ENCODE results near the gene IZUMO1. TPM values are rescaled to one million over a fixed set of nuclear protein-coding genes. Genes with fewer than 3 reads are reported as not detected.
A peak's percentile ranks its signal among the peaks of the same experiment; 100 is the strongest.

IZUMO1 gene
- total and polyA plus RNA-seq, 2 of the 13 experiments (the other 11 are each of a cell fraction or from before 2014, with no cell fraction given), result 0.07 to 0.22 TPM

DNA sequence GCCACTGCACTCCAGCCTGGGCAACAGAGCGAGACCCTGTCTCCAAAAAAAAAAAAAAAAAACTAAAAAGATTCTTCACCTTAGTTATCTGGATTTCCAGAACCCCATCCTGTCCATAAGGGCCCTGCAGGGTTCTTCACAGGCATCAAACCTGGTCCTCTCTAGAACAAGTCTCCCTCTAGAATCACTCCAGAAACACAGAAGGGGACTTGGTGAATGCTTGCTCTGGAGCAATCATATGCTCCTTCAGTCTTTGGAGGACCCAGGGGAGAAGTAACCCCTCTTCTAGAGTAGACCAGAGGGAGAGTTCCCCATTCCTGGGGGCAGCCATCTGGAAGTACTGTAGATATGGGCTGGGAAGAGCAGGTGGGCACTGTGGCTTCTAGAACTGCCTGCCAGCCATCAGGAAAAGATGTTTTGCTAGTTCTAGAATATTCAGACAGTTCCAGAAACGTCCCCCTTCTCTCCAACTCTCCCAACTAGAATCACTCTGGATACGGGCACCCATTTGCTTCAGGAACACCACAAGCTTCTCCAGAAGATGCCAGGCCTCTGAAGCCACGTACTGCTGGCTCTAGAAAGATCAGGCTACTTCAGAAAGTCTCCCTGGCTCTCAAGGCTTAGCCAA lies 3.0 kb upstream of the IZUMO1 start:
- ATAC-seq (no peak), DNase-seq (ENCODE audit: low spot score) (no peak), FAIRE-seq (no peak)
- Histone ChIP-seq H3K4me3 (replicated peaks in 1 of 3; ENCODE audit: insufficient read depth in 1 of 3, low read depth in 2 of 3, low read length in 3 of 3) (no peak overlapping the region), H3K36me3 (replicated peaks in 1 of 2; ENCODE audit: control insufficient read depth in 1 of 2, insufficient read depth in 2 of 2, low read length in 2 of 2) (no peaks in the 10 kb centered on the region), H3K4me1 (ENCODE audit: insufficient read depth, low read length) (peaks cover 29% of the 10 kb centered on the region), H3K4me2 (ENCODE audit: low read depth, low read length) (no peak overlapping the region), H3K27ac (ENCODE audit: extremely low read length, insufficient read depth, low read length) (no peak overlapping the region), H3K9ac (ENCODE audit: insufficient read depth, low read depth, low read length) (no peak overlapping the region), H2AFZ (ENCODE audit: low read length) (no peak overlapping the region), H3K79me2 (ENCODE audit: insufficient read depth, low read length) (no peaks in the 10 kb centered on the region), H4K20me1 (ENCODE audit: insufficient read depth, low read length) (no peaks in the 10 kb centered on the region), H3K27me3 (ENCODE audit: control insufficient read depth in 1 of 2, insufficient read depth in 2 of 2, low read length in 2 of 2) (no peaks in the 10 kb centered on the region; a peak in 1 of 5 replicates), H3K9me3 (ENCODE audit: low read length) (no peaks in the 10 kb centered on the region)
- POLR2A ChIA-PET, result interaction anchor here (1.6 kb wide), 1 partner anchor 11 kb away, joined by 3 read pairs; no protein-coding TSS in a partner anchor
- WGBS (ENCODE audit: low lambda C conversion rate), result 67% methylated on average over 3 of the region's 4 CpGs
- in situ Hi-C loops (cut with HindIII; ENCODE audit: extremely low pct_ligation_motif_present, low pct_unique_long_range_greater_than_20kb) (no loop called here), intact Hi-C loops (cut with micrococcal nuclease; ENCODE audit: unreplicated experiment) (no loop called here)
- CTCF ChIA-PET (ENCODE audit: low intra/inter-chr PET ratio, low total read pairs), result no interaction called here
- TF ChIP-seq HMG20A (CRISPR knock-in tag; IDR thresholded peaks at IDR 0.05; ENCODE audit: borderline replicate concordance), result no peak
- TF ChIP-seq, protein P1, sequence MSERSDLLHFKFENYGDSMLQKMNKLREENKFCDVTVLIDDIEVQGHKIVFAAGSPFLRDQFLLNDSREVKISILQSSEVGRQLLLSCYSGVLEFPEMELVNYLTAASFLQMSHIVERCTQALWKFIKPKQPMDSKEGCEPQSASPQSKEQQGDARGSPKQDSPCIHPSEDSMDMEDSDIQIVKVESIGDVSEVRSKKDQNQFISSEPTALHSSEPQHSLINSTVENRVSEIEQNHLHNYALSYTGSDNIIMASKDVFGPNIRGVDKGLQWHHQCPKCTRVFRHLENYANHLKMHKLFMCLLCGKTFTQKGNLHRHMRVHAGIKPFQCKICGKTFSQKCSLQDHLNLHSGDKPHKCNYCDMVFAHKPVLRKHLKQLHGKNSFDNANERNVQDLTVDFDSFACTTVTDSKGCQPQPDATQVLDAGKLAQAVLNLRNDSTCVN (CRISPR knock-in tag; IDR thresholded peaks at IDR 0.05; ENCODE audit: borderline replicate concordance), result 0 out of 2 replicates have a peak, but pooled peaks have one; percentile 54
- no TSS peak for BruUV-seq (replicated peaks)

DNA sequence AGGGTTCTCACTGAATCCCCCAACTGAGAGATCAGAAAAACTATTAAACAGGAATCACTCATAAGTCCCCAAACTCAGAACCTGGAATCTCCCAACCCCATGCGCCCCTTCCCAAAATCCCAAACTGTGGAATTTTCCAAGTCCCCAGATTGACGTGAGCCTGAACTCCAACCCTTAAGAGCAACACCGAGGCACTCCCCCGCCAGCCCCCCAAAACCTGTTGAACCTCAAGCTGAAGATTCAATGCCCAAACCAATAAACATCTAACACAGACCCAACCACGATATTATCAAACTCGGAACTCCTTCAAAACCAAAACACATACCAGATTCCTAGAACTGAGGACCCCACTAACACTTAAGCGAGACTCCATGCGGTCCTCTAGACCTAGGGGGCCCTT lies 599 bp downstream of the IZUMO1 start:
- no peak for DNase-seq (ENCODE audit: low spot score)
- 92% methylated on average over 8 of the region's 8 CpGs for WGBS (ENCODE audit: low lambda C conversion rate)
- Histone ChIP-seq H3K4me1 (ENCODE audit: insufficient read depth, low read length) (peaks cover 48% of the 10 kb centered on the region), H3K79me2 (ENCODE audit: insufficient read depth, low read length) (no peaks in the 10 kb centered on the region), H3K36me3 (replicated peaks in 1 of 2; ENCODE audit: control insufficient read depth in 1 of 2, insufficient read depth in 2 of 2, low read length in 2 of 2) (no peaks in the 10 kb centered on the region), H3K4me3 (replicated peaks in 1 of 3; ENCODE audit: insufficient read depth in 1 of 3, low read depth in 2 of 3, low read length in 3 of 3) (no peak overlapping the region), H3K9me3 (ENCODE audit: low read length) (no peaks in the 10 kb centered on the region), H4K20me1 (ENCODE audit: insufficient read depth, low read length) (no peaks in the 10 kb centered on the region), H2AFZ (ENCODE audit: low read length) (no peak overlapping the region), H3K27me3 (ENCODE audit: control insufficient read depth in 1 of 2, insufficient read depth in 2 of 2, low read length in 2 of 2) (no peaks in the 10 kb centered on the region; a peak in 1 of 5 replicates), H3K9ac (ENCODE audit: insufficient read depth, low read depth, low read length) (no peak overlapping the region), H3K4me2 (ENCODE audit: low read depth, low read length) (no peak overlapping the region), H3K27ac (ENCODE audit: extremely low read length, insufficient read depth, low read length) (no peak overlapping the region)
- CTCF ChIA-PET (ENCODE audit: low intra/inter-chr PET ratio, low total read pairs), result no interaction called here
- no TSS peak for BruUV-seq (replicated peaks)
- FAIRE-seq, result no peak
- no peak for ATAC-seq
- intact Hi-C loops (cut with micrococcal nuclease; ENCODE audit: unreplicated experiment), result no loop called here
- TF ChIP-seq MAFK (conservative IDR thresholded peaks at IDR 0.05 in 1 of 2, IDR thresholded peaks at IDR 0.05 in 1 of 2; ENCODE audit: low read length in 2 of 2) (no peak), ZNF616 (CRISPR knock-in tag; IDR thresholded peaks at IDR 0.05; ENCODE audit: low read depth) (no peak), TEAD3 (CRISPR knock-in tag; optimal IDR thresholded peaks at IDR 0.05; ENCODE audit: borderline replicate concordance) (no peak)
- TF ChIP-seq, protein P2, sequence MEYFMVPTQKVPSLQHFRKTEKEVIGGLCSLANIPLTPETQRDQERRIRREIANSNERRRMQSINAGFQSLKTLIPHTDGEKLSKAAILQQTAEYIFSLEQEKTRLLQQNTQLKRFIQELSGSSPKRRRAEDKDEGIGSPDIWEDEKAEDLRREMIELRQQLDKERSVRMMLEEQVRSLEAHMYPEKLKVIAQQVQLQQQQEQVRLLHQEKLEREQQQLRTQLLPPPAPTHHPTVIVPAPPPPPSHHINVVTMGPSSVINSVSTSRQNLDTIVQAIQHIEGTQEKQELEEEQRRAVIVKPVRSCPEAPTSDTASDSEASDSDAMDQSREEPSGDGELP (IDR thresholded peaks at IDR 0.05; ENCODE audit: borderline replicate concordance, low read depth), result no peak
- TF ChIP-seq, protein P3, sequence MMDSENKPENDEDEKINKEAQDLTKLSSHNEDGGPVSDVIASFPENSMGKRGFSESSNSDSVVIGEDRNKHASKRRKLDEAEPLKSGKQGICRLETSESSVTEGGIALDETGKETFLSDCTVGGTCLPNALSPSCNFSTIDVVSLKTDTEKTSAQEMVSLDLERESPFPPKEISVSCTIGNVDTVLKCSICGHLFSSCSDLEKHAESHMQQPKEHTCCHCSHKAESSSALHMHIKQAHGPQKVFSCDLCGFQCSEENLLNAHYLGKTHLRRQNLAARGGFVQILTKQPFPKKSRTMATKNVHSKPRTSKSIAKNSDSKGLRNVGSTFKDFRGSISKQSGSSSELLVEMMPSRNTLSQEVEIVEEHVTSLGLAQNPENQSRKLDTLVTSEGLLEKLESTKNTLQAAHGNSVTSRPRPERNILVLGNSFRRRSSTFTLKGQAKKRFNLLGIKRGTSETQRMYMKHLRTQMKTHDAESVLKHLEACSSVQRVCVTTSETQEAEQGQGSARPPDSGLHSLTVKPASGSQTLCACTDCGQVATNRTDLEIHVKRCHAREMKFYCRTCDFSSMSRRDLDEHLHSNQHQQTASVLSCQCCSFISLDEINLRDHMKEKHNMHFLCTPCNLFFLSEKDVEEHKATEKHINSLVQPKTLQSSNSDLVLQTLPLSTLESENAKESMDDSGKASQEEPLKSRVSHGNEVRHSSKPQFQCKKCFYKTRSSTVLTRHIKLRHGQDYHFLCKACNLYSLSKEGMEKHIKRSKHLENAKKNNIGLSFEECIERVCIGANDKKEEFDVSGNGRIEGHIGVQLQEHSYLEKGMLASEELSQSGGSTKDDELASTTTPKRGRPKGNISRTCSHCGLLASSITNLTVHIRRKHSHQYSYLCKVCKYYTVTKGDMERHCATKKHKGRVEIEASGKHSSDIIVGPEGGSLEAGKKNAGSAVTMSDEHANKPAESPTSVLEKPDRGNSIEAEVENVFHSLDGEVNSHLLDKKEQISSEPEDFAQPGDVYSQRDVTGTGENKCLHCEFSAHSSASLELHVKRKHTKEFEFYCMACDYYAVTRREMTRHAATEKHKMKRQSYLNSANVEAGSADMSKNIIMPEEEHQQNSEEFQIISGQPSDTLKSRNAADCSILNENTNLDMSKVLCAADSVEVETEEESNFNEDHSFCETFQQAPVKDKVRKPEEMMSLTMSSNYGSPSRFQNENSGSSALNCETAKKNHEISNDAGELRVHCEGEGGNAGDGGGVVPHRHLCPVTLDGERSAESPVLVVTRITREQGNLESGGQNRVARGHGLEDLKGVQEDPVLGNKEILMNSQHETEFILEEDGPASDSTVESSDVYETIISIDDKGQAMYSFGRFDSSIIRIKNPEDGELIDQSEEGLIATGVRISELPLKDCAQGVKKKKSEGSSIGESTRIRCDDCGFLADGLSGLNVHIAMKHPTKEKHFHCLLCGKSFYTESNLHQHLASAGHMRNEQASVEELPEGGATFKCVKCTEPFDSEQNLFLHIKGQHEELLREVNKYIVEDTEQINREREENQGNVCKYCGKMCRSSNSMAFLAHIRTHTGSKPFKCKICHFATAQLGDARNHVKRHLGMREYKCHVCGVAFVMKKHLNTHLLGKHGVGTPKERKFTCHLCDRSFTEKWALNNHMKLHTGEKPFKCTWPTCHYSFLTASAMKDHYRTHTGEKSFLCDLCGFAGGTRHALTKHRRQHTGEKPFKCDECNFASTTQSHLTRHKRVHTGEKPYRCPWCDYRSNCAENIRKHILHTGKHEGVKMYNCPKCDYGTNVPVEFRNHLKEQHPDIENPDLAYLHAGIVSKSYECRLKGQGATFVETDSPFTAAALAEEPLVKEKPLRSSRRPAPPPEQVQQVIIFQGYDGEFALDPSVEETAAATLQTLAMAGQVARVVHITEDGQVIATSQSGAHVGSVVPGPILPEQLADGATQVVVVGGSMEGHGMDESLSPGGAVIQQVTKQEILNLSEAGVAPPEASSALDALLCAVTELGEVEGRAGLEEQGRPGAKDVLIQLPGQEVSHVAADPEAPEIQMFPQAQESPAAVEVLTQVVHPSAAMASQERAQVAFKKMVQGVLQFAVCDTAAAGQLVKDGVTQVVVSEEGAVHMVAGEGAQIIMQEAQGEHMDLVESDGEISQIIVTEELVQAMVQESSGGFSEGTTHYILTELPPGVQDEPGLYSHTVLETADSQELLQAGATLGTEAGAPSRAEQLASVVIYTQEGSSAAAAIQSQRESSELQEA (CRISPR knock-in tag; IDR thresholded peaks at IDR 0.05; ENCODE audit: not compliant biosample characterization), result no peak
- POLR2A ChIA-PET, result interaction anchor here (1.4 kb wide), 1 partner anchor 14 kb away, joined by 3 read pairs; no protein-coding TSS in a partner anchor
- in situ Hi-C loops (cut with HindIII; ENCODE audit: extremely low pct_ligation_motif_present, low pct_unique_long_range_greater_than_20kb), result no loop called here

All from HepG2 (cell line).